HG03280 (cell line): ENCODE measurements around the gene EHMT1.

ENCODE experiments used
- ATAC-seq: cut with Tn5 transposase; IDR thresholded peaks from one replicate; pipeline ENCODE4 v1.9.1; 2021; ENCODE audit warnings: mild to moderate bottlenecking, moderate library complexity; ENCODE audit not compliant: unreplicated experiment

Gene EHMT1

DNA sequence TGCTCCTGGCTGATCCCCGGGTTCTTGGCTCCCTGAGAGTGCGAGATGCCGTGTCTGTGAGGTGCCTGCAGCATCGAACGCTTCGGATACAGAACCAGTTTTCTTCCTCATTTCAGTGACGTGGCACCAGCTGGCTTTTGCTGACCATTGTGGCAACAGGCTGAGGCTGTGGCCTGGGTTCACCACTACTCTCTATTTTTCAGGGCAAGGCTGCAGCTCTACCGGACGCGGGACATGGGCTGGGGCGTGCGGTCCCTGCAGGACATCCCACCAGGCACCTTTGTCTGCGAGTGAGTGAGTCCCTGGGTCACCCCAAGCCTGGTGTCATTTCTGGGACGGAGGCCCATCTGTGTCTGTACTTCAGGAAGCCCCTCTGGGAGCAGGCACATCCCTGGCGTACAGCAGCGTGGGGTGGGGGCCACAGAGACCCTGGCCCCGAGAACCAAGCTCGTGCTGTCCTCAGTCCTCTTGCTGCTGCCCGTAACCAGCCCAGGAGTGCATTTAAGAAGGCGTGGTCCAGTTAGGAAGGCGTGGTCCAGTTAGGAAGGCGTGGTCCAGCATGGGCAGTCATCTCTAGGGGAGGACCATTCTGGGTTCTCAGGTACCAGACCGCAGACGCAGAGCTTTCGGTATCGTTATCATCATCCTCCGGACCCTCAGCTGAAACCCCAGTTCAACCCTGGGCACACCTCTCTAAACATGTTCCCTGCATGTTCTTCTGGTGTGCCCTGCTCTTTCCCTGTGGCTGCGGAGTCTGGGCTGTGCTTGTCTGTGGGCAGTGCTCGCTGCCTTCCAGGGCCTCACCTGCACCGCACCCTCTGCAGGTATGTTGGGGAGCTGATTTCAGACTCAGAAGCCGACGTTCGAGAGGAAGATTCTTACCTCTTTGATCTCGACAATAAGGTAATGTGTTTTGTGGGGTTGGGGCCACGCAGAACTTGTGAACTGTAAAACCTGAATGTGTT, 198.7 kb downstream of the EHMT1 start:
- no peak for ATAC-seq

DNA sequence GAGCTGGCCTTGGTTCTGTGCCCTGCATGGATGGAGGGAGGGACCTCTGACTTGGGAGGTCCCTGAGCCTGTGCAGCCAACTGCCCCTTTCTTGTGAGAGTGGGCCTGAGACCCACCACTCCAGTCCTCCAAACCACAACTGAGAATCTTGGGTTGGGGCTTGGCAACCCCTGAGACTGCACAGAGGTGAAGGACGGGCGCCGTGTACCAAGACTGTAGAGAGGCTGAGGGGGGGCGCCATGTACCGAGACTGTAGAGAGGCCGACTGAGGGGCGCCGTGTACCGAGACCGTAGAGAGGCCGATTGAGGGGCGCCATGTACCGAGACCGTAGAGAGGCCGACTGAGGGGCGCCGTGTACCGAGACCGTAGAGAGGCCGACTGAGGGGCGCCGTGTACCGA, 199.5 kb downstream of the EHMT1 start:
- ATAC-seq = no peak

DNA sequence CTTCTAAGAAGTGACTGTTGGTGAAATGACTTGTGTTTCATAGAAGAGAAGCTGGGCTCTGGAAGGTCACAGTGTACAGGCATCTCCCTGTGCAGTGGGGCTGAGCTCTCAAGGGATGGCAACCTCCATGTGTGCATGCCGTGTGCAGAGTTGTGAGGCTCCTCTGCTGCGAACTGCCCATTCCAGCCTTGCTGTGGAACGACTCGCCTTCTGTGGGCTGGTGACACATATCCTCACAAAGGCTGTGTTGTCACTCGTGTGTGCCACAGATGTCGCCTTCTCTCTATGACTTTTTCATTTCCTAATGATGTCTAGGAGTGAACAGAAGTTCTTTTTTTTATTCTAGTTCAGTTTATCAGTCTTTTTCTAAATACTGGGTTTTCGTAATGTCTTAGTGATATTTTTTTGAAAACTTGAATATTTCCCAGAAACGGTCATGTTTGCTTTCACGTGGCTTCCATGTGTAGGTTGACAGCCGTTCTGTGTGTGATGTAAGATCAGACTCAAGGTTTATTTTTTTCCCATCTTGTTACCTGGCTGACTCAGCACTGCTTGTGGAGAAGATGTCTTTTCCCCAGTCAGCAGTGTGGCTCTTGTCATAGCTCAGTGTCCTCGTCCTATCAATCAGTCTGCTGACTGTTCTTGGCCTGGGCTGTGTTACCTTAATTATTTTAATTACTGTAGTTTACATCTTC, 201.5 kb downstream of the EHMT1 start:
- no peak for ATAC-seq

- ATAC-seq = no peak
Observed at GRCh38 chr9:137823986-137824771, 205.4 kb downstream of the EHMT1 start.

DNA sequence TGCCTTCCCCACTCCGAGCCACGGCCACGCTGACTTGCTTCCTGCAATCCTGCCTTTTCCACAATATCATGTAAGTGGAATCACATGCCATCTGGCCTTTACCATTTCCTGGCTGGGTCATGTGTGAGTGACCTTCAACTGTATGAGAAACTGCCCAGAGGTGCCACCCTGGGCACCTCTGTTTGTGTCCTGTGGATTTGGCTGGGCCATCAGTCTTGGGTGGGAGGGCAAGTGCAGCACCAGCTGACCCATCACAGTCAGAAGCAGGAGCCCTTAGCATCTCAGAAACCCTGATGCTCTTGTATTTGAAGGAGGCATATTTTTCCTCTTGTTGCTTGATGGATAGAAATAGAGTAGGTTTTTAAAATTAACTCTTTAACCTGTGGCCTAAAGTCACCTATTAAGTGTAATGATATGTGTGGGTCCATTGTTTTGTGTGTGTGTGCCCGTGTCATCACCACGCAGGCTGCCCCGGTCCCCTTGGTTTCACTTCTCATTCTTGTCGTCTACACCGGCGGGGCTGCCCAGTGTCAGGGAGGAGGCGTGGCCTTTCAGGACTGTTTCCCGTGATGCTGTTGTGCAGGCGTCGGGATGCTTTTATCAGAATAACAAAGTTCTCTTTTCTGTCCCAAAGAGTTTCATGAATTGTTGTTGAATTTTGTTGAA, 206.7 kb downstream of the EHMT1 start:
- ATAC-seq = no peak

GRCh38 chr9:137827908-137828526, 209.2 kb downstream of the EHMT1 start:
- ATAC-seq = no peak

GRCh38 chr9:137828527-137829259, 209.9 kb downstream of the EHMT1 start:
- no peak for ATAC-seq

GRCh38 chr9:137829260-137829996, 210.6 kb downstream of the EHMT1 start:
- ATAC-seq = no peak

- ATAC-seq = no peak
Observed at GRCh38 chr9:137832191-137832700, 213.4 kb downstream of the EHMT1 start.

DNA sequence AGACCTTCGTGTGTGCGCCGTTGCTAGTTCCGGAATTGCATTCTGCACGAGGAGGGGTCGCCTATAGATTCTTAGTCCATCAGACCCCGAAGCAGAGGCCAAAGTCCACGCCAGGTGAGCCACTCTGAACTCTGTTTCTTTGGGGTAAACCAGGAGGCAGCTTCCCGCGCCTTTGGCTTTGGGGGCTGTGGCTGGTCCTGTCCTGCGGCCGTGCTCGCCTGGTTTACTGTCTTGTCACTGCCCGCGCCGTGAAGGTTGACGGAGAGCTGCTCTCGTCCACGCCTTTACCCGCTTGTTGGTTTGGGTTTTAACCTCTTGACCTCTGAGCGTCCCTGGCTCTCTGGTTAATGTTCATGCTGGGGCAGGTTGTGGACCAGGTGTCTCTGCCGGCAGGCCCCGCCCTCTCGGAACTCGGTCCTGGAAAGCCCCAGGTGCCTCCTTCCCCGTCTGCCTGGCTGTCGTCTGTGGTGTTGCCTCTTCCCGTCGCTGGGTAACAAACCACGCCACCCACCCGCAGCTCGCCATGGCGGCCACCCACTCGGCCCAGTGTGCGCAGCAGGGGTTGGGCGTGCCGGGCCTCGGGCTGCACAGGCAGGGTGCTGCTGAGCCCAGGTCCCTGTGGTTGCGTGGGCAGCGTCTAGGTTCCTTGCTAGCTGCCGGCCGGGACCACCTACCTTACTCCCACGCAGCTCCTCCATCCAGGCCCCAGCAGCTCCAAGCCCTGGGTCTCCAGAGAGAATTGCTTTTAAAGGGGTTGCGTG, 214.2 kb downstream of the EHMT1 start:
- no peak for ATAC-seq

DNA sequence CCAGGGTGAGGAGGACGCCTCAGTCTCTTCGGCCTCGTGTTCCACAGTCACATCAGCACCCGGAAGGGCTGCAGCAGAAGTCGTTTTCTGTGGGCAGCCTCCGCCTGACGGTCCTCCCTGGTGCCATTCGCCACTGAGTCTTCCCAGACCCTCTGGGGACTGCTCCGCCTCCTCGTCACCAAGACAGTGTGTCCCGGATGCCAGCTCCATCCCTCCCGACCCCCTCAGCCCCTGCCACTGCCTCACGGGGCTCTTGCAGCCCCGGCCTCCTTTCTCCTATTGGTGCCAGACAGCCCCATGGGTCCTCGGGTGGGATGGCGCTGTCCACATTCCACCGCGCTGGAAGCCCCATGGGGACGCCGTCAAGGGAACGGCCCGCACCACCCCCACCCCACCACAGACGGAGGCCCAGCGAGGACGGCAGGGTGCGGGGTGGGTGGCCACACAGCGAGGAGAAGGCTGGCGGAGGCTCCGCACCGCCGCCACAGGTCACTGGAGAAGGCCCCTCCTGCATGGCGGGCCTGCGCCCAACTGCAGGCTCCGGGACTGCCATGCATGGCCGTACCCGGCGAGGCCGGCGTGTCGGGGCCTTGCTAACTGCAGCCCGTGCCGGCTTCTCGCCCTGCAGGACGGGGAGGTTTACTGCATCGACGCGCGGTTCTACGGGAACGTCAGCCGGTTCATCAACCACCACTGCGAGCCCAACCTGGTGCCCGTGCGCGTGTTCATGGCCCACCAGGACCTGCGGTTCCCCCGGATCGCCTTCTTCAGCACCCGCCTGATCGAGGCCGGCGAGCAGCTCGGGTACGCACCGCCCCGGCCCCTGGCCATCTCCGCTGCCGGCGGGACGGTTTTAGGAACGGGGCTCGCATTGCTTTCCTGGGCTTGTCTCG, 215.2 kb downstream of the EHMT1 start:
- no peak for ATAC-seq

DNA sequence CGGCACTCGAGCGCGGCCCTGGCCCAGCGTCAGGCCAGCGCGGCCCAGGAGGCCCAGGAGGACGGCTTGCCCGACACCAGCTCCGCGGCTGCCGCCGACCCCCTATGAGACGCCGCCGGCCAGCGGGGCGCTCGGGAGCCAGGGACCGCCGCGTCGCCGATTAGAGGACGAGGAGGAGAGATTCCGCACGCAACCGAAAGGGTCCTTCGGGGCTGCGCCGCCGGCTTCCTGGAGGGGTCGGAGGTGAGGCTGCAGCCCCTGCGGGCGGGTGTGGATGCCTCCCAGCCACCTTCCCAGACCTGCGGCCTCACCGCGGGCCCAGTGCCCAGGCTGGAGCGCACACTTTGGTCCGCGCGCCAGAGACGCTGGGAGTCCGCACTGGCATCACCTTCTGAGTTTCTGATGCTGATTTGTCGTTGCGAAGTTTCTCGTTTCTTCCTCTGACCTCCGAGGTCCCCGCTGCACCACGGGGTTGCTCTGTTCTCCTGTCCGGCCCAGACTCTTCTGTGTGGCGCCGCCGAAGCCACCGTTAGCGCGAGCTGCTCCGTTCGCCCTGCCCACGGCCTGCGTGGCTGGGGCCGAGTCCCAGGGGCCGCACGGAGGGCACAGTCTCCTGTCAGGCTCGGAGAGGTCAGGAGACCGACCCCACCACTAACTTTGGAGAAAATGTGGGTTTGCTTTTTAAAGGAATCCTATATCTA, 216.2 kb downstream of the EHMT1 start:
- no peak for ATAC-seq

DNA sequence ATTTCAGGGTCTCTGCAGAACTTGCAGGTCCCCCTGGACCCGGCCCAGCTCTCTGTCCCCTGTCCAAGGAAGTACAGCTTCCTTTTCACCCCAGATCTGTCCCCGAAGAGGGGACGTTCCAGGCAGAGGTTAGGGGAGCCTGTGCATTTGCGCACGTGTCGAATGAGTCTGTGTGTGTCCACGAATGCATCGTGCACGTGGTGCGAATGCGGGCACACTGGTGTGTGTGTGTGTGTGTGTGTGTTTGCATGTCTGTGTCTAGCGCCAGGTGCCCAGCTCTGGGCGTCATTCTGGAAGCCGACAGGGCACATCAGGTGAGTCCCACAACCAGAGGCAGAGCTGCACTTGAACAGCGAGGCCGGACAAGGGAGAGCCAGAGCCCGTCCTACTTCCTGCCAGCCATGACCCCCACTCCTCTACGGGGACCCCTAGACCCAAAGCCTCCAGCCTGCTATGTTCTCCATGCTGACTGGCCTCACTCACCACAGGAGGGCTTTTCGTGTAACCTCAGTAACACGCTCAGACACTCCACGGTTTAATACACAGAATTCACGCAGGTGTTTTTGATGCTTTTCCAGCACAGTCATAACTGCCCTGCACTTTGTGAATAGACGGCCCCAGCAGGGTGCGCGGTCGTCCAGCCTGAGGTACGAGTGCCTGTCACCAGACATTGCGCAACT, 217.5 kb downstream of the EHMT1 start:
- ATAC-seq = no peak

DNA sequence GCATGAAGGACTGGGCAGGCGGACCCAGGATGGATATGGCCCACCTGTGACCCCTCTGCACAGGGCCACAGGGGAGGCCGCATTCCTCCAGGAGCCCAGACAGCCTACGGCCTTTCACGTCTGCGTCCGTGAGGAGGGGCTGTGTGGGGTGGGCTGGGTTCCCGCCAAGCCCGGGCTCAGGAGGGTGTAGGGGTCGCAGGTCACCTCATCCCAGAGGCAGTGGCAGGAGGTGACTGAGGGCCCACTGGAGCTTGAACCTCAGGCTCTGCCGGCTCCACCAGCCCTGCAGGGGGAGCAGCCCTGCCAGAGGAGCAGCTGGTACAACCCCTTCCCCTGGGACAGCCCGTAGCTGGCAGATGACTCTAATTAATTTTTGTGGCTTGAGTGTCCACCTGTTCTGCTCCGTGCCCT, 218.0 kb downstream of the EHMT1 start:
- ATAC-seq = no peak

GRCh38 chr9:137837345-137838278, 218.8 kb downstream of the EHMT1 start:
- ATAC-seq = no peak
